ENCODE data around the gene CIB4.

Gene CIB4

GRCh38 chr2:26621469-26622199, 19.5 kb downstream of the CIB4 start:
- DNase-seq (ENCODE audit: low spot score) = no peak

DNA sequence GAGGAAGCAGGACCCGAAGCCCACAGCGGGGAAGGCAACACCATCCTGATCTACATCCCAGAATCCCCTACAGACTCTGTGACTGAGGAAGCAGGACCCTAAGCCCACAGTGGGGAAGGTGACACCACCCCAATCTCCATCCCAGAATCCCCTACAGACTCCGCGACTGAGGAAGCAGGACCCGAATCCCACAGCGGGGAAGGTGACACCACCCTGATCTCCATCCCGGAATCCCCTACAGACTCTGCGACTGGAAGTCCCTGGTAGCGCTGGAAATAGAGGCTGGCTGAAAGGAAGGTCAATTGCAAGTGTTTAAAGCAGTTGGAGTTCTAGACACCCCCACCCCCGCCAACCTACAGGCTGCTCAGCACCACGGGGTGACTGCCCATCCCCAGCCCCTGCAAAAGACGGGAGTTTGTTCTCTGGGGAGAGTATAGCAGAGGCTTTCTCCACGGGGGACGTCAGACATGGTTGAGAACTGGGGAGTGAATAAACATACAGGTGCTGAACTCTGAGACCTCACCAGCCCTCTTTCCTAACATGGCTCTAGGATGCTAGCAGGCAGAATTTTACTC, 21.0 kb downstream of the CIB4 start:
- no peak for DNase-seq (ENCODE audit: low spot score)

GRCh38 chr2:26619521-26619951, 21.6 kb downstream of the CIB4 start:
- DNase-seq (ENCODE audit: low spot score) = no peak

GRCh38 chr2:26619096-26619495, 22.1 kb downstream of the CIB4 start:
- DNase-seq (ENCODE audit: low spot score) = no peak

DNA sequence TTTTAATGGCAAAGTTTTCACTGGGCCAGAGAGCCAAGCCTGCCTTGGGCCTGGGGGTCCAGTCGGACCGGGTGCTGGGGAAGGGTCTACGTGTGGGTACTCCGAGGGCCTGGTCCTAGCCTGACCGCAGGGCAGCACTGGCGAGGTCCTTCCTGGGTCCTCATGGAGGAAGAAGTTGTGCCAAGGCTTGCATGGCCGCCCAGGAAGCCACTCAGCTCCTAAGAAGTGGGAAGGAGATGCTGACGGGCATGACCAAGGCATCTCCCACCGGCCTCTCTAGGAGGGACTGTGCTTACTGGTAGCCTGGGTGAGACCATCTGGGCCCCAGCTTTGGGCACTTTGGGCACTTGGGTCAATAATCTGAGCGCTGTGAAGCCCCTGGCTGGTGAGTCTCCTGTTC, 22.6 kb downstream of the CIB4 start:
- no peak for DNase-seq (ENCODE audit: low spot score)

GRCh38 chr2:26617588-26618083, 23.5 kb downstream of the CIB4 start:
- DNase-seq (ENCODE audit: low spot score) = no peak

- DNase-seq (ENCODE audit: low spot score) = no peak
These were observed 24.2 kb downstream of the CIB4 start for GRCh38 chr2:26616706-26617587.

GRCh38 chr2:26615860-26616705, 25.1 kb downstream of the CIB4 start:
- no peak for DNase-seq (ENCODE audit: low spot score)

DNA sequence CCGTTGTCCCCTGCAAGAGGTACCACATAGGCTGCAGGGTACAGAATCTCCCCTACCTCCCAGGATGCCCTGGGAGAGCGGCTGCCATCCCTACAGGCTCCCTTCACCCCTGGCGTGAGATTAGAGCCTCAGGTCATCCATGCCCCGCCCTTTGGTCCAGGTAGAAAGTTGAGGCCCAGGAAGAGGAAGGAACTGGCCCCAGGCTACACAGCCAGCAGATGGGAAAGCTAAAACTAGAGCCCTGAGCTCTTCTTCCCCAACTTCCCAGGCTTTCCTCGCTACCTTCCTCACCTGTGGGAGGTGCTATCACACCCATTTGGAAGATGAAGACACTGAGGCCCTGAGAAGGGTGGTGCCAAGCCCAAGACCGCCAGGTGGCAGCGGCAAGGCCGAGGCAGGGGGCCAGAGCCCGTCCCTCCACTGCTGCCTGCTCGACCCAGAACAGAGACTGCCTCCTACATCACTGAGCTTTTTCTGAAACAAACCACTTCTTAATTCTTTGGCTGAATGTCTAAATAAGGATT, 25.8 kb downstream of the CIB4 start:
- no peak for DNase-seq (ENCODE audit: low spot score)

DNA sequence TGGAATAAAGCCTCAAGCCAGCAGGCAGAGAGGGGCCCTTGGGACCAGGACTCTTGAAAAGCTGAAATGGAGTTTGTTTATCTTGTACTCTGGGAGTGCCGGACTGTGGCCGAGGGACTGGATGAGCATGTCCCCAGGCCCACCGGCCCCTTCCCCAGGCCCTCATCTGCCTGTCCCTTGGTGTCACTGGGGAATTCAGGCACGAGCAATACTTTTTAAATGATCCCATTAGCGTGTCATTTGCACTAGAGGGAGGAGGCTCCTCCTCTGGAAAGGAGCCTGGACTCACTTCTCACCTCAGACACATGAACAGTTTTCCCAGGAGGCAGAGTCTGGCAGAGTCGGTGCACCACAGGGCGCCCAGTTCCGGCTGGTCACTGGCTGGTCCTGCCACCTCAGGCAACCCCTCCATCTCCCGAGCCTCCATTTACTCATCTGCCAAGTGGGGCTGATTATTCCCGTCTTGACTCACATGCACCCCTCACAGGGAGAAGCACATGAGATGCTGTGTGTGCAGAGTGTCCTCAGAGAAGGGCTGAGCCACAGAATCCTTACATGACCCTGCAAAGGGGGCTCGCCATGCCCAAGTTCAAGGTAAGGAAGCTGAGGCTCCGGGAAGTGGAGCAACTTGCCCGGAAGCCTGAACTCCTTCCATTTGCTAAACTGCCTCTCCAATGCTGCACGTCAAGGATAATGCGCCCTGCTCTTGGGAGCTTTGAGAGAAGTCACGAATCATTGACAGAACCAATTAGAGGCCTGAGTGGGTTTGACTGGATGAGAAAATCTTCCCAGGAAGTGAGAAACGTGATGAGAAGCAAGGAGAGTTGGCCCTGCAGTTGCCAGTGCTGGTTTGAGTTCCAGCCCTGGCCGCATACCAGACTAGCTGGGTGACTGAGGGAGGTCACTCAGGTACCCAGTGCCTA, 26.7 kb downstream of the CIB4 start:
- no peak for DNase-seq (ENCODE audit: low spot score)

- DNase-seq (ENCODE audit: low spot score) = no peak
These were observed 27.6 kb downstream of the CIB4 start for GRCh38 chr2:26613241-26614215.

- no peak for DNase-seq (ENCODE audit: low spot score)
These were observed 28.5 kb downstream of the CIB4 start for GRCh38 chr2:26612522-26613240.

GRCh38 chr2:26612034-26612433, 29.1 kb downstream of the CIB4 start:
- DNase-seq (ENCODE audit: low spot score) = no peak

- no peak for DNase-seq (ENCODE audit: low spot score)
These were observed 30.4 kb downstream of the CIB4 start for GRCh38 chr2:26610504-26611335.

DNA sequence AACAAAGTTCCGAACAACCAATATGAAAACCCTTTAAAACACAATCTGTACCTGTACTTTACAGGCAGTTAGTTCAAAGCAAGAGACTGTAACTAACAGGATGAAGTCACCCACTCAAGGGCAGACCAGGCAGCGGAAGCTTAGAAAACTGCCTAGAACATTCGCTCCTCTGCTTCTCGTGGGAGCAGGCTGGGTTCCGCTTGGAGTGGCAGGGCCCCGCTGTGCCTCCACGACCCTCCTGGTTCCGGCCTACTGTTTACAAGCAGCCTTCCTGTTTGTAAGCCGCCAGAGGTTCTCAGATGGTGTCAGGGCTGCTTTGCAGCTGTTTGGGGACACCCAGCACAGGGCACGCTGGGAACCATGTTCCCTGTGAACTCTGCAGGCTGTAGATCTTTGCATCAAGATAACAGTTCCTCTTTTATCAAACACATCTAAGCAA, 31.3 kb downstream of the CIB4 start:
- no peak for DNase-seq (ENCODE audit: low spot score)

GRCh38 chr2:26609205-26609631, 31.9 kb downstream of the CIB4 start:
- no peak for DNase-seq (ENCODE audit: low spot score)

- DNase-seq (ENCODE audit: low spot score) = no peak
These were observed 32.6 kb downstream of the CIB4 start for GRCh38 chr2:26608557-26608956.

DNA sequence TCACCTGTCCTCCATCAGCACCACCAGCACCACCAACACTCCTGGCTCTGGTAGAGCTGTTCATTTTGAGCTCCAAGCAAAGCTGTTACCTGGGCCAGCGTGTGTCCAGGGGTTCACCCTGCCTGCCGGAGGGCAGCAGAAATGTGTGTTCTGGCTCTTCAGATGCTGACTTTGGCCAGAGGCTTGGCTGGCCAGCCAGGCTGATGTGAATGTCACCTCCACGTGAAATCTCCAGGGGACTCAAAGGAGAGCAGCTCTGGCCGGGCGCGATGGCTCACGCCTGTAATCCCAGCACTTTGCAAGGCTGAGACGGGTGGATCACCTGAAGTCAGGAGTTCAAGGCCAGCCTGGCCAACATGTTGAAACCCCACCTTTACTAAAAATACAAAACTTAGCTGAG, 33.5 kb downstream of the CIB4 start:
- DNase-seq (ENCODE audit: low spot score) = no peak

Measured in CD4-positive, alpha-beta T cell treated with Interleukin-15 for 4 hours (primary cell).